G401 (cell line): ENCODE results near the gene ARFGEF3. TPM values are rescaled to one million over a fixed set of nuclear protein-coding genes. Genes with fewer than 3 reads are reported as not detected.
A peak's percentile ranks its signal among the peaks of the same experiment; 100 is the strongest.

Source experiments
- DNase-seq: peaks from one replicate; pipeline ENCODE4 v3.0.0-alpha.2; 2015; ENCODE audit warnings: low spot score
- in situ Hi-C: cut with HindIII; loops from 2 replicates; pipeline ENCODE4 v1.10.0; 2016; ENCODE audit warnings: low sequenced_read_pairs, mixed read lengths
- total RNA-seq: library from RNA; depleted of rRNA; stranded (reverse); fragments of >200 nt; shearing (Covaris generic); gene quantifications from 2 replicates; pipeline ENCODE4 v1.2.3, GENCODE V29; 2014

The ARFGEF3 gene
- total RNA-seq, 1 experiment from 2014 or later, result not detected

DNA sequence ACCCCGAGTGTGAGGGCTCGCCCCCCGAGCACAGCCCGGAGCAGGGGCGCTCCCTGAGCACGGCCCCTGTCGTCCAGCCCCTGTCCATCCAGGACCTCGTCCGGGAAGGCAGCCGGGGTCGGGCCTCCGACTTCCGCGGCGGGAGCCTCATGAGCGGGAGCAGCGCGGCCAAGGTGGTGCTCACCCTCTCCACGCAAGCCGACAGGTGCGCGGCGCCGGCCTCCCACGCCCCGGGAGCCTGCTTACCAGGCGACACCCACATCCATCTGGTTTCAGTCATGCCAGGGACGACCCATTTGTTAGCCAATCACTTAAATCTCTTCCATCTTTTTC is 130.1 kb downstream of the ARFGEF3 start:
- no peak for DNase-seq
- in situ Hi-C loops, result no loop called here

DNA sequence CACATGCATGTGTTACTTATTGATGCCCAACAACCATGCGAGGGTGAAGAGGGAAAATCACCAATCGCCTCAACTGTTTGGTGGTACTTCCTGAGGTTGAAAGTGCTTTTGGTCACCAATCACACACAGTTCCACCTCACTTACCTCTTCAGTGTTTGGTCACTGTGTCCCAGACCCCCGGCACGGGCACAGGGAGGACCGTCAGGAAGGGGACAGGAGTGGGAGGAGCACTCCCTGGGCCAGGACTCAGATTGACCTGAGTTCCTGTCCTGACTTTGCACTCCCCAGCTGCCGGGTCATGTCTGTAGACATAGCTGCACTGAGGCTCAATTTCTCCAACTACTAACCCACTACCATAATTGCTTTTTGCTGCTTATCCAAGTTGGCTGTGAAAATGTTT is 130.7 kb downstream of the ARFGEF3 start:
- no peak for DNase-seq
- in situ Hi-C loops, result no loop called here

DNA sequence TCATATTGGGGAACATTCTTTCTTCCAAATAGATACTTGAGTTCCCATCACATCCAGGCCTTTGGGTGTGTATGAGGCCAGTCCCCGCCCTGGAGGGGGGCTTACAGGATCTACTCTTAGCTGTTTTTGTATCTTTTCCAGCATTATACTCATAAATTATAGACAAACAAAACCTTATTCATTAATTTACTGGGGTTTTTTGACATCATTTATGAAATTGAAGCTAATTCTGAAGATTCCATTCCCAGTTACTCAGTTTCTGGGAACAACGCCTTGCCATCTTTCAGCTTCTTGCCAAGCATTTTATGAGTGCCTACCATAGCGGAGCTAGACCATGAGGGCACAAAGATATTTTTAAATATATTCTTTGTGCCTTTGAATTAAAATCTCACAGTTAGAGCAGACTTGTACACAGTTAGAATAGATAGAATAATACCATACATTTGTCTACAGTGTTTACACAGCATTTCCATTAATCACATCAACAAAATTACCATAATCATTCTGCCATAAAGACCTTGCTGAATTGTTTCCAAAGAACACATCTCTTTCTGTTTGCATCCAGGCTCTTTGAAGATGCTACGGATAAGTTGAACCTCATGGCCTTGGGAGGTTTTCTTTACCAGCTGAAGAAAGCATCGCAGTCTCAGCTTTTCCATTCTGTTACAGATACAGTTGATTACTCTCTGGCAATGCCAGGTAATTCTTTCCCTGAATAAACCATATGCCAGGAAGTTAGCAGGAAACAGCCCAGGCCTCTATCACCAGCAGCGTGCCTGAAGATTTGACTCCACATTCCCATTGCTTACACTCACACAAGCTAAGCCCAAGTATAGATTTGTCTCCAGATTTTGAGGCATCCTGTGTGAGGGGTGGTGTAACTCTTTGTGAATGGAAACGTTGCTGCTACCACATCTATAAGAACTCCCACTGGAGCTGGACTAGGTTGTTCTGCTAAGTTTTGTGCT is 132.0 kb downstream of the ARFGEF3 start:
- peak; percentile 30 for DNase-seq
- in situ Hi-C loops, result no loop called here

DNA sequence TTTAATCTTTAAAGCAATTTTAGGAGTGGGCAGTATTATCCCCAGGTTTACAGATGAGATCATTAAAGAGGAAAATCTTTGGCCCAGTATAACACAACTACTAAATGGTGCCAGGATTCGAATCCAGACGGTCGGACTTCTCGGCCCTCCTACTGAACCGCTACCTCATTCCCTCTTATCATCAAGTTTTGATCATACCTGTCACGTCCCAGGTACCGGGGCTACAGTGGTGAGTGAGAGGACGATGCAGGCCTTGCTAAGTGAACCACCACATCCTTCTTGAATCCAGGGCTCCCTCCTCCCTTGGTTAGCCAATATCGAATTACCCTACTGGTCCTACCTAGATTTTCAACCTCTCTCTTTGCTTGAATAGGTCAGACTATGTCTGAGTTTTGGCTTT is 134.6 kb downstream of the ARFGEF3 start:
- DNase-seq, result no peak
- in situ Hi-C loops, result no loop called here

DNA sequence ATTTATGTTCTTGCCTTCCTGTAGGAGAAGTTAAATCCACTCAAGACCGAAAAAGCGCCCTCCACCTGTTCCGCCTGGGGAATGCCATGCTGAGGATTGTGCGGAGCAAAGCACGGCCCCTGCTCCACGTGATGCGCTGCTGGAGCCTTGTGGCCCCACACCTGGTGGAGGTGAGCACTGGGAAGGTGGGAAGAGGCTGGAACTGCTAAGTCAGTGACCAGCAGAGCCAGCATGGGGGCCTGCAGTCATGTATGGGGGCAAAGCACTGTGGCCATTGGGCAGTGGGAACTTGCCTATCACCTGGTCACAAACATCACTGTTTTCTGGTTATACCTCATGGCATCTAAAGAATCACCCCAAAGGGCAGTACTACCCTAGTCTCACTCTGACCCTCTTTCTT is 135.0 kb downstream of the ARFGEF3 start:
- no peak for DNase-seq
- in situ Hi-C loops, result no loop called here

DNA sequence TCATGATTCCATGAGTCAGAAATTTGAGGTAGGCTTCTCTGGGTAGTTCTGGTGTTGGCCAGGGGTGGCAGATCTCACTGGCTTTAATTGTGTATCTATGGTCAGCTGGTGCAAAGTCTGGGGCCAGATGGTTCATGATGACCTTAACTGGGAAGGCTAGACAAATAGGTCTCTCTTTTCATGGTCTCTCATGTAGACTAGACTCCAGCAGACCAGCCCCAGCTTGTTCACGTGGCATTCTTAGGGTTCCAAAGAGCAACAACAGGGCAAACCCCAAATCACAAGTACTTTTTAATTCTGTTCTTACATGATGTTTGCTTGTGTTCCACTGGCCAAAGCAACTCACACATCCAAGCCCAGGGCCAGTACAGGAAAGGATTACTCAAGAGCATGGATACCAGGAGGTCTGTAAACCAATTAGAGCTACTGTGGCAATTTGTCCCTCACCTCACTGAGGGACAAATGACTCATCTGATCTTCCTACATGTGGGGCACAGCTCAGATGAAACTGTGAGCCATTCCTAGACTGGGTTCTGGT is 136.1 kb downstream of the ARFGEF3 start:
- in situ Hi-C loops, result no loop called here
- DNase-seq, result no peak

DNA sequence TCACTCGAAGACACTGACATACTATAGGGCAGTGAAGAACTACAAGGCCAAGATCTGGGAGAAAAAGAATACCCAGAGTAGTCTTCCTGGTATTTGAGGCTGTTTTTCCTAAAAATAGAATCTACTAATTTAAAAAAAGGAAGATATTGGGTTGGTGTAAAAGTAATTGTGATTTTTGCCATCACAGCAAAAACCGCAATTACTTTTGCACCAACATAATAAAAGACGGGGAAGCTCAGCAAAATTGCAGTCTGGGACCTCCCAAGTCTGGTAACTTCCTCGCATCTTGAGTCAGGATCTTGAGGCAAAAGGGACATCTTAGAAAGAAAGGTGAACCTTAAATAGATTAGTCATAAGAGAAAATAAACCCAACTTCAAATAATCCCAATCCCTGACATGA is 138.7 kb downstream of the ARFGEF3 start:
- DNase-seq, result no peak
- in situ Hi-C loops, result no loop called here

DNA sequence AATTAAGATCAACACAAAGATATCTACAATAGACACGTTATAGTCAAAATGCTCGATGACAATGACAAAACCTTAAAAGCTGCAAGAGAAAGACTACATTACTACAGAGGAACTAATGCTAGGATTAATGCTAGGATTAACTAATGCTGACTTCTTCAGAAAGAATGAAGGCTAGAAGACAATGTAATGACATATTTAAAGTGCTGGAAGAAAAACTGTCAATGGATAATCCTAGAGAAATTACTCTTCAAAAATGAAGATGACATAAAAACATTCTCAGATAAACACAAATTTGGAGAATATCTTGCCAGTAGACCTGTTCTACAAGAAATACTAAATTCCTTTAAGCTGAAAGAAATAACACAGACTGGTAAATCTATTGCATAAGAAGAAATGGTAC is 140.8 kb downstream of the ARFGEF3 start:
- no peak for DNase-seq
- in situ Hi-C loops, result no loop called here

DNA sequence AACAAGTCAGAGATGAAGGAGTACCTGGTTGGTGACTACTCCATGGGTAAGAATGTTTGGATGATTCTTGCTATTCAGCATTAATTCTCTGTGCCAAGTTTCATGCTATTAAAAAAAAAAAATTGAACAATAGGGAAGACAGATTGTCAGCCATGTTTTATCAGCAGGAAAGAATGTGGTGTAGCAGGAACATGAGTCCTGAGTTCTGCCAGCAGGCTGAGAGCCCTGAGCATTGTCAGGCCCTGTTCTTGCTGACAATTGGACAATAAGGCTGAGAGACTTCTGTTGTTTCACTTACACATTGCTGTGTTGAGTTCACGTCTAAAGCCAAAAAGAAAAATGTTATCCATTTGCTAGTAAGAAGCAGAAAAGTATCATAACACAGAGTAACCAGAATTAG is 145.6 kb downstream of the ARFGEF3 start:
- in situ Hi-C loops, result no loop called here
- peak; percentile 81 for DNase-seq

DNA sequence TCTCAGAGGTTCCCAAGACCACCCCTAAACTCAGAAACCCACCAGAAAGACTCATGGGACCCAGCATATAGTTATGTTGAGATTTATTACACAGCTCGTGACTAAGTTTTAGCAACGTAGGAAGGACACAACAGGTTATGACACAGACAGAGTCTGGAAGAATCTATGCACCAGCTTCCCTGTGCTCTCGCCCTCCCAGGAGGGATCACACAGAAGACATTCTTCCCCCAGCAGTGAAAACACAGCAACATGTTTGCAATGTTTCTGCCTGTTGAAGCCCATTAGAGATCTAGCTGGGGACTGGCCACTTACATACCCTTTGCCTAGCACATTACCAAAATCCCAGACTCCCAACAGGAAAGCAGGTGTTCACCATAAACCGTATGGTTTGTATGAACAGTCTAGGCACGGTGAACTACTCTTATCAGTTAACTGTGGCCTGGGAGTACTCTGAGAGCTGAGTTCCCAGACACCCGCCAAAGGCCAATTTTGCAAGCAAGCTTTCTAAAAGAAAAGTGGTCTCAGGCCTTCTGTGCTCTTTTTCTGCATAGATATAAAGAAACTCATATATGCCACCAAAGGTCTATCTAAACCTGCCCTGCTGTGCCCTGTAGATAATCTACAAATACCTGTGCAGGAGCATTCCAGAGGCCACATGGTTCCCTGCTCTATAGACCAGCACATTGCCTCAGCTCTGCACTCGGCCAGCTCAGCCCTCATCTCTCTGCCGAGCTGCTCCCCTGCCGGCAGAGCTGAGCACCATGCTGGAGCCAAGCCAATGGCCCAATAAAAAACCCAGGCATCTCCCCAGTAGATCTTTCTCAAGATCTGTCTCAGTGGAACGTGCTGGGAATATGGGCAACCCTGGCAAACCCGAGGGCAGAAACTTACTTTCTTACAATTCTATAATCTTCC is 146.3 kb downstream of the ARFGEF3 start:
- in situ Hi-C loops, result no loop called here
- DNase-seq, result peak; percentile 88

DNA sequence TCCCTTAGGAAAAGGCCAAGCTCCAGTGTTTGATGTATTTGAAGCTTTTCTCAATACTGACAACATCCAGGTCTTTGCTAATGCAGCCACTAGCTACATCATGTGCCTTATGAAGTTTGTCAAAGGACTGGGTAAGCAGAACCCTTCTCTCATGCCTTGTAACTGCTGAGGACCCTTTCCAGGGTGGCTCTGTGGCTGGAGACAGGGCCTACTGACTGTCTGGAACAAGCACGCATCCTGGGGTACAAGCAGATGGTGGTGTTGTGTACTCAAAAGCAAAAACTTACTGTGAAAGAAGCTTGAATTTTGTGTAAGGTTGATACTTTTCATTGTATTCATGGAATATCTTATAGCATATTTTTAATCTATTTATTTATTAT is 147.0 kb downstream of the ARFGEF3 start:
- in situ Hi-C loops, result no loop called here
- peak; percentile 54 for DNase-seq

DNA sequence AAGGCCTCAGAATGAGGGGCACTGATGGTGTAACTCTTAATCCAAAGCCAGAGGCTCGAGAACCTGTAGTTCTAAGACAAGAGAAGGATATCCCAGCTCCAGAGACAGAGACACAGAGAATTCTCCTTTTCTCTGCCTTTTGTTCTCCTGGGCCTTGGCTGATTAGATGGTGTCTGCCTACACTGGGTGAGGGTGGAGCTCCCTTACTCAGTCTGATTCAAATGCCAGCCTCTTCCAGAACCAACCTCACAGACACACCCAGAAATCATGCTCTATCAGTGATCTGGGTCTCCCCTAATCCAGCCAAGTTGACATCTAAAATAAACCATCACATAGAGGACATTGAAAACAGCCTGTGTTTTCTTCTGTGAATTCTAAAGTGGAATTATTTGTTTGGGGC is 148.0 kb downstream of the ARFGEF3 start:
- no peak for DNase-seq
- in situ Hi-C loops, result no loop called here

DNA sequence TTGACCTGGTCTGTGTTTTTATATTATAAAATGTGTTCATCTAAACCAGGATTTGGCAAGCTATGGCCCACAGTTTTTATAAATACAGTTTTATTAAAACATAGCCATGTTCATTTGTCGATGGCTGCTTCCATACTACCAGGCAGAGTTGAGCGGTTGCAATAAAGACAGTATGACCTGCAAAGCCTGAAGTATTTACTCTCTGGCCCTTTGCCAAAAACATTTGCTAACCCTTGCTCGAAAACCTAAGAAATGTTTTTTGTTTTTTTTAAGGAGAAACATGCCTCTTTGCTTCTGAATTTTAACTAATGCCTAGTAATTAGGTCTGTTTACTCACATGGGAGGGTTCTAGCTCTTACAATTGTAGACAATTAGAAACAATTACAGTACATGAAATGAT is 148.6 kb downstream of the ARFGEF3 start:
- DNase-seq, result no peak
- in situ Hi-C loops, result no loop called here

DNA sequence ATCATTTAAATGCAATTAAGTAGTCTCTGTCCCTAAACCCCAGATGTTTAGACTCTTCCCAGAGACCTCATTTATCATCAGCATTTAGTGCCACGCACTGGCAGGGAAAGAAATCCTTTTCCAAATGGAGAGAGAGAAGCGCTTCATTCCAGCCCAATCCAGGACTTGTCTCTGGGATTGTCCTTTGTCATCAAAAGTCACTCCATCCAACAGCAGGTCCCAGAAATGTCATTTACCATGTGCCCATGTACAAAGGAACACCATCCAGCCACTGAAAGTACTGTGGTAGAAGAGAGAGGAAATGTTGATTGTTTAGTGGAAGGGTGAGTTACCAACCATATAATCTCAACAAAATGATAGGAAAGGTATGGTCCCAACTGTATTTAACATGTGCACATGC is 149.1 kb downstream of the ARFGEF3 start:
- in situ Hi-C loops, result no loop called here

DNA sequence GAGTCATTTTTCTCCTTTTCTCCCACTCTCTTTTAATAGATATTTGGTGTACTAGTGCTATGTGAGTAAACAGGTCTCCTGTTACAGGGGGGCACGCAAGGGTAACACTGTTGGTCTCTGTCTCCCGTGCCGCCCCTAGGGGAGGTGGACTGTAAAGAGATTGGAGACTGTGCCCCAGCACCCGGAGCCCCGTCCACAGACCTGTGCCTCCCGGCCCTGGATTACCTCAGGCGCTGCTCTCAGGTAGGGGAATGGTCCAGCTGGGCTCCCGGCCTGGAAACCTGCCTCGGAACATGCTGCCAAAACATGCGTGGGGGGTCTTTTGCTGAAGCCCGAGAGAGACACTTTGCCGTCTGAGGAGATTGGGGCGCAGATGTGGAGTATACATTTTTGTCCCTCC is 149.5 kb downstream of the ARFGEF3 start:
- DNase-seq, result no peak
- in situ Hi-C loops, result no loop called here

More for the DNA sequence above, 149.1 kb downstream of the ARFGEF3 start:
- DNase-seq, result no peak

DNA sequence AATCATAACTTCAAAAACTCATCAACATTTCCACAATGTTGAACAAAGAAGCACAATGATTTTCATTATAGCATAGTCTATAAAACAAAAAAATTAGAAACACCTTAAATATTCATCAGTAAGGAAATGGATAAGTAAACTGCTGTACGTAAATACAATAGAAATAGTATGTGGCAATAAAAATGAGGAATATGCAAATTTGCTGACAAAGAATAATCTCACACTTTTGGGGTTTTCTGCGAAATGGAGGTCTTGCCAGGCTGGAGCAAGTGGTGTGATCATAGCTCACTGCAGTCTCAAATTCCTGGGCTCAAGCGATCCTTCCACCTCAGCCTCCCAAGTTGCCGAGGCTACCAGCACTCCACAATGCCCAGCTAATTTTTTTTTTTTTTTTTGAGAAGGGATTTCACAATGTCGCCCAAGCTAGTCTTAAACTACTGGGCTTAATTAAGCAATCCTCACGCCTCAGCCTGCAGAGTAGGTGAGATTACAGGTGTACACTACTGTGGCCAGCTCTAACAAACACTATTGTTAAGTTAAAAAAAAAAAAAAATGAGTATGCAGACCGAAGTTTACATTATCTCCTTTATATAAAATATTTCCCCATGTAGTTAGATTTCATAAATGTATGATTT is 157.1 kb downstream of the ARFGEF3 start:
- in situ Hi-C loops, result no loop called here
- no peak for DNase-seq

DNA sequence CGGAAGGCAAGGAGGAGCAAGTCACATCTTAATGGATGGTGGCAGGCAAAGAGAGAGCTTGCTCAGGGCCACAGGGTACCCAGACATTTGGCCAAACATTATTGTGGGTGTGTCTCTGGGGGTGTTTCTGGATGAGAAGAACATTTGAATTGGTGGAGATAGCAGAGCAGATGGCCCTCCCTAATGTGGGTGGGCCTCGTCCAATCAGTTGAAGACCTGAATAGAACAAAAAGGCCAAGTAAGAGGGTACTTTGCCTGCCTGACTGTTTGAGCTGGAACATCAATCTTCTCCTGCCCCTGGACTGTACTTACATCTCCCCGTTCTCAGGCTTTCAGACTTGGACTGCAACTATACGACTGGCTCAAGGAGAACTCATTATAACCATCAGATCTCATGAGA is 160.2 kb downstream of the ARFGEF3 start:
- in situ Hi-C loops, result no loop called here
- DNase-seq, result no peak

DNA sequence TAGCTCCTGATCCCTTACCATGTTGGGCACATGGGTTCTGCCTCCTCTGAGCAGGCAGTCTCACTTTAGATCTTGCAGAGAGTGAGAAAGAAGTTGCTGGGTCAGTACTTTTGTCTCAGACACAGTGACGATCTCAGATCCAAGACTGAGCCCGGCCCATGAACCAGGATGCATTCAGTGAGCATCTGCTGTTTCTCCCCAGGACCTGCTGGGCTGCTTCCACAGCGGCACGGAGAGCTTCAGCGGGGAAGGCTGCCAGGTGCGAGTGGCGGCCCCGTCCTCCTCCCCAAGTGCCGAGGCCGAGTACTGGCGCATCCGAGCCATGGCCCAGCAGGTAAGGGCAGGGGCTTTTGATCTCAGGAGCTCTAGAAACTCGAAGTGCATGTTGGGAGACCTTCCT is 162.1 kb downstream of the ARFGEF3 start:
- peak; percentile 75 for DNase-seq
- in situ Hi-C loops, result no loop called here

DNA sequence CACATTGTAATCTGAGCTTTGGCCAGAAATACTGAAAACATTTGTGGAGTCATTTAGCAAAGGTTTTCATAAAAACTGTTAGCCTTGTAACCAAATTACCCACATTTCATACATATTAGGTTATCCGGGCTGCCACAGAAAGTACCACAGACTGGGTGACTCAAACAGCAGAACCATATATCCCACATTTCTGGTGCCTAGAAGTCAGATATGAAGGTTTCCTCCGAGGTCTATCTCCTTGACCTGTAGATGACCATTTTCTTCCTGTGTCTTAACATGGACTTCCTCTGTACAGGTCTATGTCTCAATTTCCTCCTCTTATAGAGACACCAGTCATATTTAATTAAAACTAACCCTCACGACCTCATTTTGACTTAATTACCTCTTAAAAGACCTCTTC is 166.5 kb downstream of the ARFGEF3 start:
- DNase-seq, result no peak
- in situ Hi-C loops, result no loop called here

DNA sequence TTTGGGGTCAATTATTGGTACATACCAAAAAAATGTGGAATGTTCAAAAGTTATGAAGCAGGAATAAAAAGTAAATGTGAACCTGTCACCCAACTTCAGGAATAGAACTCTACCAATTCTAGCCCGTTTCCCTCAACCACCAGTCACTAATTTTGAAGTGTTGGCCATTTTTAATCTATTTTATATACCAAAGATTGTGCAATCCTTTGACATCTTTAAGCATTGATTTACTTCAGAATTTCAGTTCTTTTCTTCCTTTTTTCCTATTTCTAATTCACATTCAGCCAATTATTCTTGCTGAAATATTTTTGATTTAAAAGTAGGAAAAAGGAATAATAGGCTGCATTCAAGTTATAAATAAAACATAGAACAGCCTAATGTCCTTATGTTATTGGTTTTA is 169.0 kb downstream of the ARFGEF3 start:
- in situ Hi-C loops, result no loop called here
- no peak for DNase-seq
